ENCODE data around the gene KCNB1. TPM values are rescaled to one million over a fixed set of nuclear protein-coding genes. Genes with fewer than 3 reads are reported as not detected.

The KCNB1 gene
- total RNA-seq, 1 donor: not detected

DNA sequence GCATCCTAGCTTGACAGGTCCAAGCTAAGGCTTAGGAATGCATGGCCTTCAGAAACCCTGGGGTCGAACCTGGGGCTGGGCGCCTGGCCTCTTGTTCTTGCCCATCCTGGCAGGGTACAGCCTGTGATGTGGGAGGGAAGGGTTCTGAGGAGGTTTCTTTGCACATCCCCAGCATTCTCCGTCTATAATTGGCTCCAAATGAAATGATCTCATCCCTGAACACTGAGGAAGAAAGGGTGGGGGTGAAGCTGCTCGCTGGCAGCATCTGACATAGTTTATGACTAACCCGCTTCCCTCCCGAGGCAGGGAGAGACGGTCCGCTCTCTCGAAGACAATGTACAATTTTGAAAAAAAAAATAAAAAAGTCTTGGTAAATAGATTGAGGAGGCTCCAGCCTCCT is 137.5 kb downstream of the KCNB1 start:
- TF ChIP-seq, protein P1, sequence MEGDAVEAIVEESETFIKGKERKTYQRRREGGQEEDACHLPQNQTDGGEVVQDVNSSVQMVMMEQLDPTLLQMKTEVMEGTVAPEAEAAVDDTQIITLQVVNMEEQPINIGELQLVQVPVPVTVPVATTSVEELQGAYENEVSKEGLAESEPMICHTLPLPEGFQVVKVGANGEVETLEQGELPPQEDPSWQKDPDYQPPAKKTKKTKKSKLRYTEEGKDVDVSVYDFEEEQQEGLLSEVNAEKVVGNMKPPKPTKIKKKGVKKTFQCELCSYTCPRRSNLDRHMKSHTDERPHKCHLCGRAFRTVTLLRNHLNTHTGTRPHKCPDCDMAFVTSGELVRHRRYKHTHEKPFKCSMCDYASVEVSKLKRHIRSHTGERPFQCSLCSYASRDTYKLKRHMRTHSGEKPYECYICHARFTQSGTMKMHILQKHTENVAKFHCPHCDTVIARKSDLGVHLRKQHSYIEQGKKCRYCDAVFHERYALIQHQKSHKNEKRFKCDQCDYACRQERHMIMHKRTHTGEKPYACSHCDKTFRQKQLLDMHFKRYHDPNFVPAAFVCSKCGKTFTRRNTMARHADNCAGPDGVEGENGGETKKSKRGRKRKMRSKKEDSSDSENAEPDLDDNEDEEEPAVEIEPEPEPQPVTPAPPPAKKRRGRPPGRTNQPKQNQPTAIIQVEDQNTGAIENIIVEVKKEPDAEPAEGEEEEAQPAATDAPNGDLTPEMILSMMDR (IDR thresholded peaks at IDR 0.05; ENCODE audit: insufficient read depth, low read depth, low read length): no peak
- peak; percentile 58 for DNase-seq (ENCODE audit: low read depth)
- H3K4me3 ChIP-seq (ENCODE audit: low read depth, low read length): no peak overlapping the region

DNA sequence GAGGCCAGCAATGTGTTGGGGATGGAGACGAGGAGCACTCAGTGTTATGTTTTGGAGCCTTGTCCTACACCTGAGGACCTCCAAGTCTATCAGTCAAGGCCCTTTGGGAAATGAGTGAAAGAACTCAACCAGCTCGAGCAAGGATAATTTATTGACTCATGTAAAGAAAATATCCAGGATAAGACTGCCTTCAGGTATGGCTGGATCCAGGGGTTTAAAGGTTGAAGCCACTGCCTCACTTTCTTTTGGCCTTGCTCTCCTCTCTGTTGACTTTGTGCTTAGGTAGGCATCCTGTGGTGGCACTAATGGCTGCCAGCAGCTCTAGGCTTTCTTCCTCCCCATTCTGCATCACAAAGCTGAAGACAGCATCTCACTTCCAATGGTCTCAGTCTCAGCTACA is 138.3 kb downstream of the KCNB1 start:
- TF ChIP-seq, protein P1 (IDR thresholded peaks at IDR 0.05; ENCODE audit: insufficient read depth, low read depth, low read length): no peak
- no peak for DNase-seq (ENCODE audit: low read depth)
- H3K4me3 ChIP-seq (ENCODE audit: low read depth, low read length): no peak overlapping the region

DNA sequence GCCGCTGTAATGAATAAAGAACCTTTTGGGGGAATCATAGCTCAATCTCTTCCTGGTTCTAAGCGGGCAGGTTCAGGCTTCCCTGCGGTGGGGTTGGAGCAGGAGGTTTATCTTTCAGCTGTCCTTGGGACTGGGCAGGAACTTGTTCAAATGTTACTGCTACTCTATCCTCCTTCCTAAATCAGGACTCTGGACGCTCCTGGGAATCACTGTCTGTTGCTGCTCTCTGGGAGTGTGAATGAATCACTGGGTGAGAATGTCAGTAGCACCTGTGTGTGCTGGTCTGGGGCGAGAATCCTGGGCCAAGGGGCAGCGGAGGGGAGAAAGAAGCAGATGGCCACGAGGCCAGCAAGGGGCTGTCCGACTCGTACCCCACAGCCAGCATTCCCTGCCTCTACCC is 139.2 kb downstream of the KCNB1 start:
- H3K4me3 ChIP-seq (ENCODE audit: low read depth, low read length): no peak overlapping the region
- TF ChIP-seq, protein P1 (IDR thresholded peaks at IDR 0.05; ENCODE audit: insufficient read depth, low read depth, low read length): no peak
- no peak for DNase-seq (ENCODE audit: low read depth)

DNA sequence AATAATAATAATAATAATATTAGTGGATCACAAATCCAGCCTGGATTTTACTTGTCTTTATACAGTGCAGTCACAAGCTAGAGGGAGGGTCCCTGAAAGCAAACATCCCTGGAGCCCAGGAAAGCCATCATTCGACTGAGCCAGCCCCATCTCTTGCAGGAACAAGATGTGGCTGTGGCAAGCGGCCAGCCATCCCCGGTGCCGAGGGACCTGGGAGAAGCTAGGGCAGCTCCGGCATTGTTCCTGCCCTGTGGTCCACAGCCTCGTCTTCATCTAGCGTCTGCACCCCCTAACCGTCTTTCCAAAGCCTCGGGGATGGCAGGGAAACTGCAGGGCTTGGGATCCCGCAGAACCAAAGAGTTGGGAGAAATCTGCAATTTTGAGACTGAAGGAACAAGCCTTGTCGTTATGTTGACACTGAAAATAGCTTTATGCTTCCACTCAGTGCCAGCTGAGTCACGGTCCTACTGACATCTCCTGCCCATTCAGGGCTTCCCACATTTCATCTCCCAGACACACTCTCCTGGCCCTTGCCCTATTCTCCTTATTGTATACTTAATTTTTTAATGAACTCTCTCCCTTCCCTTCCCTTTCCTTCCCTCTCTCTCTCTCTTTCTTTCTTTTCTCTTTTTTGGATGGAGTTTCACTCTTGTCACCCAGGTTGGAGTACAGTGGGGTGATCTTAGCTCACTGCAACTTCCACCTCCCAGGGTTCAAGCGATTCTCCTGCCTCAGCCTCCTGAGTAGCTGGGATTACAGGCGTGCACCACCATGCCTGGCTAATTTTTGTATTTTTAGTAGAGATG is 142.1 kb downstream of the KCNB1 start:
- DNase-seq (ENCODE audit: low read depth): no peak
- TF ChIP-seq, protein P1 (IDR thresholded peaks at IDR 0.05; ENCODE audit: insufficient read depth, low read depth, low read length): no peak
- no peak overlapping the region for H3K4me3 ChIP-seq (ENCODE audit: low read depth, low read length)

DNA sequence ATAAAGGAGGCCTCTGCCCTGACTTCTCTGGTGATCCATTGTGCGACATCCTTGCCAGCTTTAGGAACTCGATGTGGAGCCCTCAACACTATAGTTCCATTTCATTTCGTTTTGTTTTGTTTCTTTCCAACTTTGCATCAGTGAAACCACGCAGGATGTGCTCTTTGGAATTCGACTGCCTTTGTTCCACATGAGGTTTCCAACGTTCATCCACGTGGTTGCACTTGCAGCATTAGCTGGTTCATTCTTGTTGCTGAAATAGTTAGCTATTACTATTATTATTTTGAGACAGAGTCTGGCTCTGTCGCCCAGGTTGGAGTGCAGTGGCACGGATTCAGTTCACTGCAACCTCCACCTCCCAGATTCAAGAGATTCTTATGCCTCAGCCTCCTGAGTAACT is 143.3 kb downstream of the KCNB1 start:
- TF ChIP-seq, protein P1 (IDR thresholded peaks at IDR 0.05; ENCODE audit: insufficient read depth, low read depth, low read length): no peak
- no peak overlapping the region for H3K4me3 ChIP-seq (ENCODE audit: low read depth, low read length)
- DNase-seq (ENCODE audit: low read depth): no peak

DNA sequence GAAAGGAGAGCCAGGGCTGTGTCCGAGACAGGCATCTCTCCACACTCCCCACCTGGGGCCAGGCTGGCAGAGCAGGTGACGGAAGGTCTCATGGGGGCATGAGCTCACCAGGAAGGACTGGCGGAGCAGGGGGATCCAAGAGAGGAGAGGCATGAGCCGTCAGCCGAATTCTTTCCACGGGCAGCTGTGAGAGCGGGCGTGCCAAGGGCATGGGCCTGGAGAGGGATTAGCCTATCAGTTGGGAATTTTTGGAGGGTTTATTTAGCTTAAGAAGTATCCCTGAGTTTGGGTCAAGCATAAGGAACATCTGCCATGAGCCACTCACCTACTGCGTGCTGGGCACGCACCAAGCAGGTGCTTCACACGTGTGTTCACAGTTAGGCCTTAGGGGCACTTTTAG is 144.4 kb downstream of the KCNB1 start:
- TF ChIP-seq, protein P1 (IDR thresholded peaks at IDR 0.05; ENCODE audit: insufficient read depth, low read depth, low read length): no peak
- no peak overlapping the region for H3K4me3 ChIP-seq (ENCODE audit: low read depth, low read length)
- DNase-seq (ENCODE audit: low read depth): no peak

DNA sequence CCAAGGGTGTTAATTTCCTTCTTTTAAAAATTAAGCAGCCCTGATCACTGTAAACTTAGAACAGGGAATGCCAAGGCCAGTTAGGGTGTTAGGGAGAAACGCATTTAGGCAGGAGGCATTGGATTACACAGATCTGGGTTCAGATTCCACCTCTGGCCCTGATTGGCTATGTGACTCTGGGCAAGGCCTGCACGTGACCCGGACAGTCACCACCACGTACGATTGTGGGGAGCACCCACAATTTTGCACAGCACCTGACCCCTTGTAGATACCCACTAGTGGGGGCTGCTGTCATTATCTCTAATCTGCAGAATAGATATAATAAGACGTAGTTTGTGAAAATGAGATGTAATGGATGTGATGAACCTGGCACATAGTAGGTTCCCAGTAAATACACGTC is 145.1 kb downstream of the KCNB1 start:
- no peak overlapping the region for H3K4me3 ChIP-seq (ENCODE audit: low read depth, low read length)
- TF ChIP-seq, protein P1 (IDR thresholded peaks at IDR 0.05; ENCODE audit: insufficient read depth, low read depth, low read length): no peak
- no peak for DNase-seq (ENCODE audit: low read depth)

All from fibroblast of villous mesenchyme (primary cell).